C4-2B (cell line): ENCODE results near the gene ATF7.

Experiments used
- ZFX ChIP-seq: fragments of 450-650 bp; IDR thresholded peaks from 2 replicates; pipeline ENCODE4 v1.6.1; 2017
- TF ChIP-seq, protein P1 (sequence below): fragments of 450-650 bp; conservative IDR thresholded peaks from 2 replicates; pipeline ENCODE4 v1.5.1; 2017; ENCODE audit warnings: mild to moderate bottlenecking

- TF ChIP-seq, protein P1, sequence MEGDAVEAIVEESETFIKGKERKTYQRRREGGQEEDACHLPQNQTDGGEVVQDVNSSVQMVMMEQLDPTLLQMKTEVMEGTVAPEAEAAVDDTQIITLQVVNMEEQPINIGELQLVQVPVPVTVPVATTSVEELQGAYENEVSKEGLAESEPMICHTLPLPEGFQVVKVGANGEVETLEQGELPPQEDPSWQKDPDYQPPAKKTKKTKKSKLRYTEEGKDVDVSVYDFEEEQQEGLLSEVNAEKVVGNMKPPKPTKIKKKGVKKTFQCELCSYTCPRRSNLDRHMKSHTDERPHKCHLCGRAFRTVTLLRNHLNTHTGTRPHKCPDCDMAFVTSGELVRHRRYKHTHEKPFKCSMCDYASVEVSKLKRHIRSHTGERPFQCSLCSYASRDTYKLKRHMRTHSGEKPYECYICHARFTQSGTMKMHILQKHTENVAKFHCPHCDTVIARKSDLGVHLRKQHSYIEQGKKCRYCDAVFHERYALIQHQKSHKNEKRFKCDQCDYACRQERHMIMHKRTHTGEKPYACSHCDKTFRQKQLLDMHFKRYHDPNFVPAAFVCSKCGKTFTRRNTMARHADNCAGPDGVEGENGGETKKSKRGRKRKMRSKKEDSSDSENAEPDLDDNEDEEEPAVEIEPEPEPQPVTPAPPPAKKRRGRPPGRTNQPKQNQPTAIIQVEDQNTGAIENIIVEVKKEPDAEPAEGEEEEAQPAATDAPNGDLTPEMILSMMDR, result no peak
- TF ChIP-seq ZFX, result no peak
Measured at GRCh38 chr12:53660041-53660440, 33.9 kb upstream of the ATF7 start.
